HL-60/S4 (cell line): ENCODE results near the gene ODF2L.

Source experiments
- in situ Hi-C: fragments of 300-500 bp; cut with MboI; formaldehyde crosslinking; loops from 2 replicates; pipeline ENCODE4 v1.14.3; 2022; ENCODE audit warnings: low sequenced_read_pairs

ODF2L gene

GRCh38 chr1:86395751-86396497 is at the start of gene ODF2L:
ODF2L (minus strand) TSS chr1:86396323; CDS start chr1:86387027, 9,296 bp downstream.
- in situ Hi-C loops: no loop called here

- in situ Hi-C loops: no loop called here
Measured at GRCh38 chr1:86445919-86446318, 49.8 kb upstream of the ODF2L start.

- in situ Hi-C loops: no loop called here
Measured at GRCh38 chr1:86441997-86442396, 45.9 kb upstream of the ODF2L start.

GRCh38 chr1:86441581-86441980 is 45.5 kb upstream of the ODF2L start:
- in situ Hi-C loops: no loop called here

- in situ Hi-C loops: no loop called here
Measured at GRCh38 chr1:86436041-86436440, 39.9 kb upstream of the ODF2L start.

GRCh38 chr1:86435327-86435726 is 39.2 kb upstream of the ODF2L start:
- in situ Hi-C loops: no loop called here

- in situ Hi-C loops: no loop called here
Measured at GRCh38 chr1:86434059-86434458, 37.9 kb upstream of the ODF2L start.

- in situ Hi-C loops: no loop called here
Measured at GRCh38 chr1:86430376-86430775, 34.3 kb upstream of the ODF2L start.

GRCh38 chr1:86429835-86430234 is 33.7 kb upstream of the ODF2L start:
- in situ Hi-C loops: no loop called here

- in situ Hi-C loops: no loop called here
Measured at GRCh38 chr1:86429122-86429725, 33.1 kb upstream of the ODF2L start.

GRCh38 chr1:86423873-86424272 is 27.8 kb upstream of the ODF2L start, which contains the start of gene CLCA2:
CLCA2 (plus strand) TSS chr1:86424171; CDS start chr1:86424248, 77 bp downstream.
- in situ Hi-C loops: no loop called here

- in situ Hi-C loops: no loop called here
Measured at GRCh38 chr1:86423473-86423872, 27.4 kb upstream of the ODF2L start.

GRCh38 chr1:86421601-86422280 is 25.6 kb upstream of the ODF2L start:
- in situ Hi-C loops: no loop called here

GRCh38 chr1:86419277-86419903 is 23.3 kb upstream of the ODF2L start:
- in situ Hi-C loops: no loop called here

- in situ Hi-C loops: no loop called here
Measured at GRCh38 chr1:86416343-86416742, 20.2 kb upstream of the ODF2L start.

GRCh38 chr1:86410879-86411278 is 14.8 kb upstream of the ODF2L start:
- in situ Hi-C loops: no loop called here

GRCh38 chr1:86409416-86410021 is 13.4 kb upstream of the ODF2L start:
- in situ Hi-C loops: no loop called here

GRCh38 chr1:86396498-86396890 is 371 bp upstream of the ODF2L start:
- in situ Hi-C loops: no loop called here

GRCh38 chr1:86394416-86394815 is 1.7 kb downstream of the ODF2L start:
- in situ Hi-C loops: no loop called here

- in situ Hi-C loops: no loop called here
Measured at GRCh38 chr1:86389307-86389706, 6.8 kb downstream of the ODF2L start.

GRCh38 chr1:86388777-86389176 is 7.3 kb downstream of the ODF2L start:
- in situ Hi-C loops: no loop called here
